NCI-H2107 (cell line): ENCODE measurements around the gene SH2D2A.
"Not testable (repeated sequence)": the region's sequence is repeated elsewhere in the genome, so short reads cannot be mapped to it uniquely, and the experiment has no call there.

ENCODE experiments used
- DNase-seq: peaks from one replicate; lab custom pipeline; 2025; lab: John Stamatoyannopoulos, UW

SH2D2A gene

DNA sequence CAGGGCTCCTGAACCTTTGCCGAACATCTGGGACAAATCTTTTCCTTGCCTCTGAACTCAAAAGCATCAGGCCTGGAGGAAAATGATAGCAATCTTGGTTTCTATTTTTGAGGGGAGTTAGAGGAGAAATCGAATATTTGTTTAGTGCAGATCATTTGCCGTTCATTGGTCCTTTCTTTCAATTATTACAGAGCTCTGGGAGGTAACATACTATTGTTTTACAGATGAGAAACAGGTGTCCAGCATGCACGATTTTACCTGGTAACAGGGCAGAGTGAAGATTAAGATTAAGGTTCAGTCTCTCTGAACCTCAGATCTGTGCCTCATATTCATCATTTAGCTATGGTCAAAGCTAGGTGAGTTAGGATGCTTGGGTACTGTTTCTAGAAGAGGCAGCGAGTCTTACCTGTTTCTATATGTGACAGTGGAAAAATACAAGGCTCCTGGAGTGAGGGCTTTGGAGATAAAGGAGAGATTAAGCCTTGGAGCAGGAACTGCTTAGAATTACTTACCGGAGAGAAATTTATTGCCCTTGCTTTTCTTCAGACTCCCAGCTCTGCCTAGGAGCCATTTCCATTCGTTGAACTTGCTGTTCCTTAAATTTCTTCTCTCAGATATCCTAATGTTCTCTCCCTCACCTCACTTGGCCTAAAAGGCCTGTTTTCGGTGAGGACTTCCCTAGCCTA is 47.9 kb downstream of the SH2D2A start:
- DNase-seq = no peak

DNA sequence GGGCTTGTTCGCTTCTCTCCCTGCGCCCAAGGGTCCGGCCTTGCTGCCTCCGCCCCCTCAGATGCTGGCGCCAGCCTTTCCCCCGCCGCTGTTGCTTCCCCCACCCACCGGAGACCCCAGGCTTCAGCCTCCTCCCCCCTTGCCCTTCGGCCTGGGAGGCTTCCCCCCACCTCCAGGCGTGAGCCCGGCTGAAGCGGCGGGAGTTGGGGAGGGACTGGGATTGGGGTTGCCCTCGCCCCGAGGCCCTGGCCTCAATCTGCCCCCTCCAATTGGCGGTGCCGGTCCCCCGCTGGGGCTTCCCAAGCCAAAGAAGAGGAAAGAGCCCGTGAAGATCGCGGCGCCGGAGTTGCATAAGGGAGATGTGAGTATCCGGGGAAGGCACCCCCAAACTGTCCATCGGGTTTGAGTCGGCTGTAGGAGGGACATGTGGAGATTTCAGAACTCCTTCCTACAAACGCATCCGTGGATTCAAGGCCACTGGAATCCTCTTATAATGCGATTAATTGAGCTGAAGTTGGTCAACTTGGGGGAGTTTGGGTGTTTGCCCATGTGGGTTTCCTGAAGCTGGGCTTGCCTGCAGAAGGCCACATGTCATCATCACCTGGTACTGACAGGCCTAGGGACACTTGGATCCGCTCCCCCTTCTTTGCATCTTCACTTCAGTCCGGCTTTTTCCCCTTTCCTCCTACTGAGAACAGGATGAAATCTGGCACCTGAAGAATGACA is 48.6 kb downstream of the SH2D2A start:
- no peak for DNase-seq

DNA sequence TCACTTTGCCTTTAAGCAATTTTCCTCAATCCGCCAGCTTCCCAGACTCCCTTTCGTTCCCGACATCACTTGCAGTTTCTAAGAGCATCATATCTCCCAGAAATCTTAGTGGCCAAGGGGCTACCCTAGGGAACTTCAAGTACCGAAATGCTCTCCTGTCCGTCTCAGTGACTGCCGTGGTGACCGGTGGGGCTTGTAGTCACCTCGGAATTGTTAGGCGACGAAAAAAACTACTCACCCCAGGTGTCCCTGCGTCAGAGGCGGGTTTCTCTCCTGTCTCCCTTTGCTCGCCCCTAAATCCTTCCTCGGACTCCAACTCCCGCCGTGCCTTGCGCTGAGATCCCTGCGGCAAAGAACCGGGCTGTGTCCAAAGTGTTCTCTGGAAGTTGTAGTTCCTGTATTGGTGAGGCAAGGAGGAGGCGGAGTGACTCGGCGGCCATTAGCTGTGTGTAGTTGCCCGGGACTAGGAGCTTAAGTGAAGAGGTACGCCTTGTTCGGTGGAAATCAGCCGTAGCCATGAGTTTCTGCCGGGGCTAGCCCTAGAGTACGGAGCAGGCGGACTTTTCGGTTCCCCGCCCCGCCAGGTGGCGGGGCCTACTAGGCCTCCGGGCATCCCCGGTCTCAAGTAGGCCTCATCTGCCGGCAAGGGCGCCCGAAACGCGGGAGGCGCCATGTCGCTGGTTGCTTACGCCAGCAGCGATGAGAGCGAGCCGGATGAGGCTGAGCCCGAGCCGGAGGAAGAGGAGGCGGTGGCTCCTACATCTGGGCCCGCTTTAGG is 49.4 kb downstream of the SH2D2A start, which contains the start of gene PRCC:
TSS of gene PRCC (plus strand) at position 435 of the 778 bp plus-strand sequence. CDS start at position 672, 237 bp downstream.
- DNase-seq = peak; percentile 99

- no peak for DNase-seq
These were observed 50.1 kb downstream of the SH2D2A start for GRCh38 chr1:156766298-156767100.

- no peak for DNase-seq
These were observed 51.0 kb downstream of the SH2D2A start for GRCh38 chr1:156765666-156766065.

DNA sequence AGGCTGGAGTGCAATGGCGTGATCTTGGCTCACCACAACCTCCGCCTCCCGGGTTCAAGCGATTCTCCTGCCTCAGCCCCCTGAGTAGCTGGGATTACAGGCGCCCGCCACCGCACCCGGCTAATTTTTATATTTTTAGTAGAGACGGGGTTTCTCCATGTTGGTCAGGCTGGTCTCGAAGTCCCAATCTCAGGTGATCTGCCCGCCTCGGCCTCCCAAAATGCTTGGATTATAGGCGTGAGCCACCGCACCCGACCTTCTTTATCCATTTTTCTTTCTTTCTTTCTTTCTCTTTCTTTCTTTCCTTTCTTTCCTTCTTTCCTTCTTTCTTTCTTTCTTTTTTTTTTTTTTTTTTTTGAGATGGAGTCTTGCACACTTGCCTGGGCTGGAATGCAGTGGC is 51.5 kb downstream of the SH2D2A start:
- not testable (repeated sequence) for DNase-seq

GRCh38 chr1:156760796-156761104 is 55.9 kb downstream of the SH2D2A start:
- DNase-seq = no peak

DNA sequence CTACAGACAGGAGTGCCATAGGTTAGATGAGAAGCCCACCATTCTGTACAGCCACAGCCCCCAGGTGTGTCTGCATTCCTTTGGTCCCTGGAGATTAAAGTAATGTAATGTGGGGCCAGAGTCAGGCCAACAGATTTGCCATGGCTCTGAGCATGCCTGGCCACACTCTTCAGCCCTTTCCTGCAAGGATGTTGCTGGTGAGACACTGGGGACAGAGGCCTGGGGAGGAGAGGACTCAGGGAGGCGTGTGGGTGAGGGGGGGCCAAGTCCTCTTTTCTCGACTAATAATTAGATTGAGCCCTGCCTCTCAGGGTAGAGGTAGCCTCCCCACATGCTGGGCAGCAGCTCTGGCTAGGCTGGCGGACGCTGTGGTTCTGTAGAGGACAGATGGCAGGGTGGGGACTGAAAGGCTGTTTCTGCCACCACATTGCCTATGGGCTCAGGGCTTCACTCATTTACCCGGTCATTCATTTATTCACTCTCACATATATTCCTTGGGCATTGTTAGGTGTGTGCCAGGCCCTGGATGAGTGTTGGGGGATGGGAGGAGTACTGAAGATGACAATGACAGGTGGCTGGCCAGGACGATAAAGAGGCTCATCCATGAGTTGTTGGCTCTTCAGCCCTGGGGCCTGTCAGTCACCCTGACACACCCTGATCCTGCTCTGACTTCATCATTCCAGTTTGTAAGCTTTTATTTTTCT is 56.4 kb downstream of the SH2D2A start:
- DNase-seq = no peak

- DNase-seq = not testable (repeated sequence)
These were observed 58.9 kb downstream of the SH2D2A start for GRCh38 chr1:156757572-156758253.

DNA sequence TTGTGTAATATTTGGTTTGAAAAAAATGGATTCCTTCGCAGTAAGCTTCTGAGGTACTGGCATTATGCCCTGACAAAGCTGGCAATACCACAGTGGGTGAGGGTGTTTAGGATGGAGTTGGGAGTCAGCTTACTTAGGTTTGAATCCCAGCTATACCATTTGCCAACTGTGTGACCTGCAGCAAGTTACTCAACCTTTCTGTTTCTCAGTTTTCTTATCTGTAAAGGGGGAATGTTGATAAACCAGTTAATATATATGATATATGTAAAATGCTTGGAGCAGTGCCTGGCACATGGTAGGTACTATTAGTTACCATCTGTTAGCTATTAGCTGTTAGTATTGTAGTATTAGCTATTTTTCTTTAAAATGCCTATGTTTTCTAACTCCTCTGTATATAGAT is 60.3 kb downstream of the SH2D2A start:
- DNase-seq = no peak
